Parathyroid adenoma (tissue), 2 donors: ENCODE measurements around the gene CEBPZ.
A peak's percentile ranks its signal among the peaks of the same experiment; 100 is the strongest.

Source experiments
- H2AFZ ChIP-seq: fragments of 300-600 bp; sonication (generic); one replicate; pipeline ENCODE4 v1.7.0; 2017; ENCODE audit warnings: antibody characterized with exemption, mild to moderate bottlenecking
- H3K27ac ChIP-seq: fragments of 300-600 bp; sonication (generic); one replicate; pipeline ENCODE4 v1.7.0; 2017
- H3K27me3 ChIP-seq: fragments of 300-600 bp; sonication (generic); one replicate; pipeline ENCODE4 v1.7.0; 2017; ENCODE audit warnings: low read length; ENCODE audit not compliant: control insufficient read depth, insufficient read depth
- H3K36me3 ChIP-seq: fragments of 300-600 bp; sonication (generic); one replicate; pipeline ENCODE4 v1.7.0; 2017; ENCODE audit warnings: low read length; ENCODE audit not compliant: control insufficient read depth, insufficient read depth
- H3K4me1 ChIP-seq: fragments of 300-600 bp; sonication (generic); one replicate; pipeline ENCODE4 v1.7.0; 2017; ENCODE audit warnings: control low read depth
- H3K4me2 ChIP-seq: fragments of 300-600 bp; sonication (generic); one replicate; pipeline ENCODE4 v1.7.0; 2017; ENCODE audit warnings: low read length
- H3K4me3 ChIP-seq: fragments of 300-600 bp; sonication (generic); one replicate; pipeline ENCODE4 v1.7.0; 2017; ENCODE audit warnings: low read depth, low read length
- H3K79me2 ChIP-seq: fragments of 300-600 bp; sonication (generic); one replicate; pipeline ENCODE4 v1.7.0; 2017; ENCODE audit warnings: control low read depth
- H3K9ac ChIP-seq: fragments of 300-600 bp; sonication (generic); one replicate; pipeline ENCODE4 v1.7.0; 2017; ENCODE audit warnings: mild to moderate bottlenecking
- H3K9me3 ChIP-seq: fragments of 300-600 bp; sonication (generic); one replicate; pipeline ENCODE4 v1.7.0; 2017; ENCODE audit warnings: low read length; ENCODE audit not compliant: control insufficient read depth
- TF ChIP-seq, protein P1 (sequence below): fragments of 300-600 bp; sonication (generic); IDR thresholded peaks from one replicate; pipeline ENCODE4 v1.7.0; 2017; ENCODE audit warnings: antibody characterized with exemption, mild to moderate bottlenecking
- donor health status: primary hyperparathyroidism.

CEBPZ gene

DNA sequence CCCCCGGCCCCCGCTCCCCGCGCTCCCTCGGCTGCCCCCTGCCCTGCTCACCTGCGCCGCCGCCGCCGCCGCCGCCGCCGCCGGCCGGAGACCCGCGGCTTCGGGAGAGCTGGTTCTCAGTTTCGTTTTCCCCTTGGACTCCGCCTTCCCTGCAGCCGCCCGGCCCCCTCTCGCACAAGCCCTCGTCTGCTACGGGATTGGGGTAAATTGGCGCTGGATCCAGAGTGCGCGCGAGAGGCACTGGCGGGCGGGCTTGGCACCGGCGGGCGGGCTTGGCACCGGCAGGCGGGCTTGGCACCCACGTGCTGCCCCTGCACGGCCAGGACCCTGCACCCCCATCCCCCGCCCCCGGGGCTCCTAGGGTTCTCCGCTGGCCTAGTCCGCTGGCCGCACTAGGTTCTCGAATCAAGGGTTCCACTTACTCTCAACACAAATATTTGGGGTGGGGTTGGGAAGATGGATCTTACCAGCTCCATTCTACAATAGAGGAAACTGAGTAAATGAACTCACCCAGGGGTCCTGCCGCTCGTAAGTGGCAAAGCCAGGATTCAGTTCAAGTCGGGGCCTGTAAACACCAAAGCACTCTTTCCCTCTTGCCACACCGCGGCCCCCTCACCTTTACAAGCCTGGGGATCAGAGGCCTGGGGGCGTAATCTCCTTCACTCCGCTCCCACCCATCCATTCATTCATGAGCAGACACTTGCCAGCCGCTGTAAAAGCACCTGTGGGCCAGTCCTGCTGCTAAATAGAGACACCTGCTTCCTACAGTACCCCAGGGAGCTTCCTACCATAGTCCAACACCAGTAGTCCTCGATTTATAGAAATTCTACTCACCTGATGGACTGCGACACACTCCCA lies 74.3 kb downstream of the CEBPZ start, which contains the start of gene EIF2AK2:
EIF2AK2 (minus strand) TSS at position 124 of the 858 bp plus-strand sequence. CDS start 9,174 bp downstream, outside the sequence.
- H2AFZ ChIP-seq, result peak within 1 kb of the TSS; percentile 90
- H3K4me2 ChIP-seq, result peak within 1 kb of the TSS; percentile 71

DNA sequence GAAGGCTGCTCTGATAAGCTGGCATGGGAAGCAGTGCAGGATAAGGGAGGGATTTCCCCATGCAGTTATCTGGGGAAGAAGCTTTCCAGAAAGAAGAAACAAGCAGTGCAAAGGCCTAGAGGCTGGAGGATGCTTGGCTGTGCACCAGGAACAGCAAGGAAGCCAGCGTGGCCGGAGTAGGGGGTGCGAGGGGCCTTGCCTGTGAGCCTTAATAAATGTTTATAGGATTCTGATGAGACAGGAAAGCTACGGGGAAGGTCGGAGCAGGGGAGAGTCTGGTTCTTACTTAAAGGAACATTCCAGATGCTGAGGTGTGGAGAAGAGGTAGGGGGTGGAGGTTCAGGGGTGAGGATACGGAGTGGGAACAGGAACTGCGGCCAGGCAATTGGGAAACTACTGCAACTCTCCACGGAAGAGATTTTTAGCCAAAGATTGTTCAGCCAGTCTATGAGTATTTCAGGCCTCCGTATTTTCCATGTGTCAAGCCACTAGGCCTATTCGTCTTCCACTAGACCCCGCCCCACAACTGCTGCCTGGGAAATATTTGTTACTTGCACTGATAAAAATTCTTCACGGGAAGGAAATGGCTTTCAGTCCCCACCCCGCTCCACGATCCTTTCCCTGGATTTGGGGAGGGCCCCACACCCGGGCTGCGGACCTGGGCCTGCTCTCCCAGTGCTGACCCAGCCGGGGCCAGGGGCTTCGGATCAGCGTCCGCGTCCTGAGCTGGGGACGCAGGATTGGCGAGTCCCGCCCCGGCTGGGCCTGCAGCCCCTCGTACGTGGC lies 75.1 kb downstream of the CEBPZ start:
- TF ChIP-seq, protein P1, sequence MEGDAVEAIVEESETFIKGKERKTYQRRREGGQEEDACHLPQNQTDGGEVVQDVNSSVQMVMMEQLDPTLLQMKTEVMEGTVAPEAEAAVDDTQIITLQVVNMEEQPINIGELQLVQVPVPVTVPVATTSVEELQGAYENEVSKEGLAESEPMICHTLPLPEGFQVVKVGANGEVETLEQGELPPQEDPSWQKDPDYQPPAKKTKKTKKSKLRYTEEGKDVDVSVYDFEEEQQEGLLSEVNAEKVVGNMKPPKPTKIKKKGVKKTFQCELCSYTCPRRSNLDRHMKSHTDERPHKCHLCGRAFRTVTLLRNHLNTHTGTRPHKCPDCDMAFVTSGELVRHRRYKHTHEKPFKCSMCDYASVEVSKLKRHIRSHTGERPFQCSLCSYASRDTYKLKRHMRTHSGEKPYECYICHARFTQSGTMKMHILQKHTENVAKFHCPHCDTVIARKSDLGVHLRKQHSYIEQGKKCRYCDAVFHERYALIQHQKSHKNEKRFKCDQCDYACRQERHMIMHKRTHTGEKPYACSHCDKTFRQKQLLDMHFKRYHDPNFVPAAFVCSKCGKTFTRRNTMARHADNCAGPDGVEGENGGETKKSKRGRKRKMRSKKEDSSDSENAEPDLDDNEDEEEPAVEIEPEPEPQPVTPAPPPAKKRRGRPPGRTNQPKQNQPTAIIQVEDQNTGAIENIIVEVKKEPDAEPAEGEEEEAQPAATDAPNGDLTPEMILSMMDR, result no peak
- H3K27ac ChIP-seq, result peak overlapping the region; percentile 72
- peak overlapping the region; percentile 62 for H3K4me3 ChIP-seq

More for the DNA sequence above, 74.3 kb downstream of the CEBPZ start, which contains the start of gene EIF2AK2:
- TF ChIP-seq, protein P1, result no peak
- peak within 1 kb of the TSS; percentile 62 for H3K4me3 ChIP-seq
- H3K79me2 ChIP-seq, result peaks cover 28% of the 10 kb centered on the region
- no peaks in the 10 kb centered on the region for H3K27me3 ChIP-seq
- peak within 1 kb of the TSS; percentile 83 for H3K9ac ChIP-seq
- peaks cover 9% of the 10 kb centered on the region for H3K4me1 ChIP-seq
- no peaks in the 10 kb centered on the region for H3K9me3 ChIP-seq
- peak within 1 kb of the TSS; percentile 72 for H3K27ac ChIP-seq
- H3K36me3 ChIP-seq, result no peaks in the 10 kb centered on the region

DNA sequence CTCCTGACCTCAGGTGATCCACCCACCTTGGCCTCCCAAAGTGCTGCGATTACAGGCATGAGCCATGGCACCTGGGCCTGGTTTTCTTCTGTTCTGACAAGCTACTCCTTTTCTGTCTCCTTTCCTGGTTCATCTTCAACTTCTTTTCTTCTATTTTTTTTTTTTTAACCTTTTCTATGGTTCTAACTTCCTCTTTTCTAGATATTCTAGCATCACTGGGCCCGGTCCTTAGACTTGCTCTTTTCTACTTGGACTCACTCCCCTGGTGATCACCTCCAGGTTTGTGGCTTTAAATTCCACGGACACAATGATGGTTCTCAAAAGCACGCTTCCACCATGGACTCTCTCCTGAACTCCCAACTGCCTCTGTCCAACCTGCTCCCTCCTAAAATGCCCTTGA lies 76.6 kb downstream of the CEBPZ start:
- Histone ChIP-seq H3K36me3 (no peaks in the 10 kb centered on the region), H3K9ac (no peak overlapping the region), H3K79me2 (peaks cover 28% of the 10 kb centered on the region), H3K4me3 (no peak overlapping the region), H2AFZ (no peak overlapping the region), H3K27ac (no peak overlapping the region), H3K4me2 (no peak overlapping the region), H3K27me3 (no peaks in the 10 kb centered on the region), H3K9me3 (no peaks in the 10 kb centered on the region), H3K4me1 (peaks cover 9% of the 10 kb centered on the region)
- TF ChIP-seq, protein P1, result no peak

More for the DNA sequence above, 75.1 kb downstream of the CEBPZ start:
- H3K27me3 ChIP-seq, result no peaks in the 10 kb centered on the region
- H3K9me3 ChIP-seq, result no peaks in the 10 kb centered on the region
- peak overlapping the region; percentile 90 for H2AFZ ChIP-seq
- H3K9ac ChIP-seq, result peak overlapping the region; percentile 83
- no peaks in the 10 kb centered on the region for H3K36me3 ChIP-seq
- peak overlapping the region; percentile 71 for H3K4me2 ChIP-seq
- H3K4me1 ChIP-seq, result peaks cover 9% of the 10 kb centered on the region
- peaks cover 28% of the 10 kb centered on the region for H3K79me2 ChIP-seq

DNA sequence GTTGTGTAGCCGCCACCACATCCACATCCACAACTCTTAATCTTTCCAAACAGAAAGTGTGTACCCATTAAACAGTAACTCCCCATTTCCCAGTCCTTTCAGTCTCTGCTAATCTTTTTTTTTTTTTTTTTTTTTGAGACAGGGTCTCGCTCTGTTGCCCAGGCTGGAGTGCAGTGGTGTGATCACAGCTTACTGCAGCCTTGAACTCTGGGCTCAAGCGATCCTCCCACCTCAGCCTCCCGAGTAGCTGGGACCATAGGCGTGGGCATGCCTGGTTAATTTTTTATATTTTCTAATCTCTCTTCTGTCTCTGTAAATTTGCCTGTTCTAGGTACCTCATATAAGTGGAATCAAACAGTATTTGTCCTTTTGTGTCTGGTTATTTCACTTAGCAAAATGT lies 78.2 kb downstream of the CEBPZ start:
- Histone ChIP-seq H3K4me3 (no peak overlapping the region), H3K27me3 (no peaks in the 10 kb centered on the region), H3K79me2 (peaks cover 28% of the 10 kb centered on the region), H3K9me3 (no peaks in the 10 kb centered on the region), H3K27ac (no peak overlapping the region), H3K4me1 (peaks cover 9% of the 10 kb centered on the region), H3K9ac (no peak overlapping the region), H2AFZ (no peak overlapping the region), H3K36me3 (no peaks in the 10 kb centered on the region), H3K4me2 (no peak overlapping the region)
- TF ChIP-seq, protein P1, result no peak
